HG02763 (cell line): ENCODE measurements around the gene TAGLN2.
"Not testable (repeated sequence)": the region's sequence is repeated elsewhere in the genome, so short reads cannot be mapped to it uniquely, and the experiment has no call there.

Experiments
- ATAC-seq: cut with Tn5 transposase; IDR thresholded peaks from one replicate; pipeline ENCODE4 v1.9.1; 2021; ENCODE audit warnings: mild to moderate bottlenecking, moderate library complexity; ENCODE audit not compliant: unreplicated experiment

TAGLN2 gene

DNA sequence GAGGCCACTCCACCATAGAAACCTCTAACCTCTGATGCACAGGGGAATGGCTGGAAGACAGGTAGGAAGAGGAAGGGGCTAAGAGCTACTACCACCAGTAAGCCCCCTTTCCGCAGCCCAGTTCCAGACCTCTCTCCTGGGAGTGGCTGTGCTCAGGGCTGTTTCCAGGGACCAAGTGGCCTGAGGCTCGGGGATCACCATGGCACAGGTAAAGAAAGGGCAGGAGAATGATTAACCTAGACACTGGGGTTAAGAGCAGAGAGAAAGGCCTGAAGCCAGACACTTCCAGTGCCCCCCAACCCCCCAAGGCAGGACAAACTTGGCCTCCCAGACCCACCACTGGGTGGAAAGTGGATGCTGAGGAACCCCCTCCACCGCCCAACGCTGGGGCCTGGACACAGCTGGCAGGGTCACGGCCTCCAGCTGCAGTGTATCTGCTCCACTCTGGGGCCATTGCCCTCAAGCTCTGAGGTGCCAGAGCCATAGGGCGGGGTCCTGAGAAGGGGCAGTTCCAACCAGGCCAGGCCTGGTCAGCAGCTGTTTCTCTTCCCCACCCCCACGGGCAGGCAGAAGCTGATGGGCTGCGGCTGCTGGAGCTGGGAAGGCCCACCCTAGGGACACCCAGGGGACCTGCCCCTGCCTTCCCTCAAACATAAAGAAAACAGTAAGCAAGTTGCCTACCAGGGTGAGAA lies 2.6 kb downstream of the TAGLN2 start:
- ATAC-seq = no peak

DNA sequence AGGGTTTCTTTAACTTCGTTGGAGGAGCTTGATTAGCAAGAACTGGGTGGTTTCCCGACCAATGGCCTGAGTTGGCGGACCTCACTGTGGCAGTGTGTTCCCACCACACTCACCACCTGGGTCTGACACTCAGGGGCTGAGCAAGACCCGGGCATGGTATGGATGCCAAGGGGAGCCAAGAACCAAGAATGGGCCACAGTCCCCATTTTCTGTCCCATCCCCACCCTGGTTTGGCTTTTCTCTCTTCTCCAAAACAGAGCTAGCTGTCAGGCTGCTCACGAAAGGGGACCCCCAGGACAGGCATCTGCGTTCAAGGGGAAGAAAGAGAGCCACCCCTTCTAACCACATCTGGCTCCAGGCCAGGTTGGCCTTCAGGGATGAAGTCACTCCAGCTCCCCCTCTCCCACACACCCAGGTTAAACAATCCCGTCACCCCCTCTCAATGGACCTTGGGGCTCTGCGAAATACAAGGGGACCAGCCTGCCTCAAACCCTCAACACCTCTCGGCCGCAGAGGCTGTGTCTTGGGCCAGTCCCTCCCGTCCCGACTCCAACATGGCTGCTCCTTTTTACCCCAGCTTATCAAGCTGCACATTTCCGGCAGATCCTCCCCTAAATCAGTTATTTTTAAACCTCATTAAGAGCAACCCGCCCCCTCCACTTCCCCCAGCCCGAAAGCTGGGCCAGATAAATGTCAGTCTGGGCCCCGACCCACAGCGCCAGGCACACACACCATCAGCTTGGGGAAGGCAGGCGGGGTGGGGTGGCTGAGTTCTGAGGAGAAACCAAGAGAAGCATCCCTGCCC lies 3.4 kb downstream of the TAGLN2 start:
- ATAC-seq = no peak

DNA sequence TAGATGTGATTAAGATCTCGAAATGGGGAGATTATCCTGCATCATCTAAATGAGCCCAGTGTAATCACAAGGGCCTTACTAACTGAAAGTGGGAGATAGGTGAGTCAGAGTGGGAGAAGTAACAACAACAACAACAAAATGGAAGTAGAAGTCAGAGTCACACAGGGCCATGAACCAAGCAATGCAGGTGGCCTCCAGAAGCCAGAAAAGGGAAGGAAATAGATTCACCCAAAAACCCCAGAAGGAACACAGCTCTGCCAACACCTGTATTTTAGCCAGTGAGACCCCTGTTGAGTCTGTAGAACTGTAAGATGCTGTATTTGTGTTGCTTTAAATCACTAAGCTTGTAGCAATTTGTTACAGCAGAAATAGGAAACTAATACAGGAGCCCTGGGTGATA lies 4.1 kb downstream of the TAGLN2 start:
- no peak for ATAC-seq

DNA sequence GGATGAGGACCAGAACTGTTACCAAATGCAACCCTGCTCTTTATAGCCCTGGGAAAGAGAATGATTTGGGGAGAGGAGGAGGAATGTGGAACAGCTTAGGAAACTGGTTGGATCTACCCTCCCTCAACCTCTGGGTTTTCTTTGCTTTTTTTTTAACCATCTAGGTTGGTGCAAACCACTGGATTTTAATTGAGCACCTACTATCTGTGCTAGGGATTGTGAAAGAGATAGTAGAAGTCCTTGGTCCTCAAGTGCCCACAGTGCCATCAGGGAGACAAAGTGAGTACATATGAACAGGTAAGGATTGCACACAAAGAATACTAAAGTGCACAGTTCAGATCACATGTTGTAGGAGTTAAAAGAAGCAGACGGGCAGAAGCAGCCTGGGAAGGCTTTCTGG lies 4.7 kb downstream of the TAGLN2 start:
- no peak for ATAC-seq

DNA sequence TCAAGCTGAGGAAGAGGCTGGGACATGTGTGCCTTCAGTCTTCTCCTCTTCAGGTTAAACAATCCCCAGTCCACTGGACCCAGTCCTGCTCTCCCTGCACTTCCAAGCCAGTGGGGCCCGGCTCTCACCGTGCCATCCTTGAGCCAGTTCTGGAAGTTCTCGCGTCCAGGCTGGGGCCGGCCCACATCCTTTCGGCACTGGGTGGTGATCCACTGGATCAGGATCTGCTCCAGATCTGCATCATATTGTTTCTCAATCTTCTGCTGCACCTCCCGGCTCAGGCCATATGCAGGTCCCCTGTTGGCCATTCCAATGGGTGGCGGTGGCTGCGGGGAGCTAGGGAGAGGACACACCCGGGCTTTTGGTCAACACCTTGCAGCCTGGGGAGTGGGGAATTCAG lies 5.1 kb downstream of the TAGLN2 start:
- no peak for ATAC-seq

DNA sequence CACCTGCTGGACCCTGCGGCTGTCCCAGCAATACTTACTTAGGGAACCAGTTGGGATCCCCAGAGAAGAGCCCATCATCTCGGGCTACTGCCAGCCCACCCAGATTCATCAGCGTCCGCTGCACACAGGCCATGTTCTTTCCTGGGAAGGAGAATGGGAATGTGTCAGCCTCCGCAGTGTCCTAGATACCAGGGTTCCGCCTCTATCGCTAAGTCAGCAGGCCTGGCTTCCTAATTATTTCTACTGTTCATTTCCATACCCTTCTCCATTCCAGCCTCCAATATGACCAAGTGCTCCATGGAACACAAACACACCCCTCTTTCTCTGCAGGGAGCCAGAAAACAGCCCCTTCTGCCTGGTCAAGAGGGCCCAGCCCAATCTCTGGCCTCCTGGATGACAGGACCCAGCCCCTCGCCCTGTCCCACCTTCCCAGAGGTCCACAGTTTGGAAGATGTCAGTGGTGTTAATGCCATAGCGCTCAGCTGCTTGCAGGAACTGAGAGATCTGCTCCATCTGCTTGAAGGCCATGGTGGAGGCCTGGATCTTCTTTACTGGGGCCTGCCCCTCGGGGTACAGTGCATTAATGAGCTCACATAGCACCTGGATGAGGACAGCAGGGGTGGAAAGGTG lies 6.0 kb downstream of the TAGLN2 start:
- no peak for ATAC-seq

DNA sequence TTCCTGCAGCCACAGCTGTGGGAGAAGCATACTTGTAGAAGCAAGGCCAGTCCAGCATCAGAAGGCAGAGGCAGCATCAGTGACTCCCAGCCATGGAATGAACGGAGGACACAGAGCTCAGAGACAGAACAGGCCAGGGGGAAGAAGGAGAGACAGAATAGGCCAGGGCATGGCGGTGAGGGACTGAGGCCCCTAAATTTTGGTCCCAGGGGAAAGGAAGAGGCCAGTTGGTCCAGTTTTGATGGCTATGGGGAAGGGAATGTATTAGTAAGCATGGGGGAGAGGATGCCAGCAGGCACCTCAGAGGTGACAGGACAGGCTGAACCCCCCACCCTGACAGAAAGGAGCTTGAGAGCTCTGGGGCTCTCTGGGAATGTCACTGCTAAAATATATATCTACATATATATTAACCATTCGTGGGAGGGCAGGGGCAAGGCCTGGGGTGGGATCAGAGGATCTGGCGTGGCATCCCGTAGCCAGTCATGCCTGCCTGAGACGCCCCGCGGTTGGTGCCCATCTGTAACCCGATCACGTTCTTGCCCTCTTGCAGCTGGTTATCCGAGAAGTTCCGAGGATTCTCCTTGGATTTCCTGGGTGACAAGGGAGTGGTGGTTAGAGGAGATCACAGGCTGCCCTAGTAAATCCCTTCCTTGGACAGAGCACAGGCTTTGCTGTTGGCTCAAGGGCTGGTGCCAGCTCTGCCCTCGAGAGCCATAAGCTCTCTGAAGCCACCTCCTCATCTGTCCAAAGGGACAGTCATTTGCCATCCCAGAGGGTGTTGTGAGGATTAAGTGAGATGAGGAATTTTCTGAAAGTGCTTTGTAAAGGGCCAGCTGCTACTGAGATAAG lies 6.7 kb downstream of the TAGLN2 start:
- ATAC-seq = no peak

DNA sequence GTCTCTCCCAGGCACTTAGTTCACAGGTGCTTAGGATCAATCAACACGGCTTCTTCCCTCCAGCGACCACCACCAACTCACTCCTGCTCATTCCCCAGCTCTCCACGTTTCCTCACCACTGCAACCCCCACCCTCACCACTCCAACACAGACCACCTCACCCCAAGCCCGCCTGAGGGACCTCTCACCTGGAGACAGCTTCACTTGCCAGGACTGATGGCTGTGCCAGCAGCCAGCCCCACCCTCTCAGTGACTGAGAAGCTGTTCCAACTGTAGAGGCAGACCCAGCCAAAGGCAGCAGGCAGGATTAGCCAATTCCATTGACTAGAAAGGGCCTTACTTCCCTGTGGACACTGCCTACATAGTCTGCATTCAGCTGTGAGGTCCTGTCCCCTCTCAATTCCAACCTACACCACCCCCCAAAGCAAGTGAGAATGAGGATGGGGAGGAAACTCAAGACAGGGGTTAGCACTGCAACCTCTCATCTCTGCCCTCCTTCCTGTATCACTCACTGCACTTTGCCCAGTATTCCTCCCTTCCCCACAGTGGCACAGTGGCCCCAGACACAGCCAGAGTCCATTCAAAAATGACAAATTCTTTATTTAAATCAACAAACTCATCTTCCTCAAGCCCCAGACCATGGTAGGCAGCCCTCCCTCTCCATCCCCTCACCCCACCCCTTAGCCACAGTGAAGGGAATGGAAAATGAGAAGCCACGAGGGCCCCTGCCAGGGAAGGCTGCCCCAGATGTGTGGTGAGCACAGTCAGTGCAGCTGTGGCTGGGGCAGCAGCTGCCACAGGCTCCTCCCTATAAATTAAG lies 7.6 kb downstream of the TAGLN2 start:
- no peak for ATAC-seq

DNA sequence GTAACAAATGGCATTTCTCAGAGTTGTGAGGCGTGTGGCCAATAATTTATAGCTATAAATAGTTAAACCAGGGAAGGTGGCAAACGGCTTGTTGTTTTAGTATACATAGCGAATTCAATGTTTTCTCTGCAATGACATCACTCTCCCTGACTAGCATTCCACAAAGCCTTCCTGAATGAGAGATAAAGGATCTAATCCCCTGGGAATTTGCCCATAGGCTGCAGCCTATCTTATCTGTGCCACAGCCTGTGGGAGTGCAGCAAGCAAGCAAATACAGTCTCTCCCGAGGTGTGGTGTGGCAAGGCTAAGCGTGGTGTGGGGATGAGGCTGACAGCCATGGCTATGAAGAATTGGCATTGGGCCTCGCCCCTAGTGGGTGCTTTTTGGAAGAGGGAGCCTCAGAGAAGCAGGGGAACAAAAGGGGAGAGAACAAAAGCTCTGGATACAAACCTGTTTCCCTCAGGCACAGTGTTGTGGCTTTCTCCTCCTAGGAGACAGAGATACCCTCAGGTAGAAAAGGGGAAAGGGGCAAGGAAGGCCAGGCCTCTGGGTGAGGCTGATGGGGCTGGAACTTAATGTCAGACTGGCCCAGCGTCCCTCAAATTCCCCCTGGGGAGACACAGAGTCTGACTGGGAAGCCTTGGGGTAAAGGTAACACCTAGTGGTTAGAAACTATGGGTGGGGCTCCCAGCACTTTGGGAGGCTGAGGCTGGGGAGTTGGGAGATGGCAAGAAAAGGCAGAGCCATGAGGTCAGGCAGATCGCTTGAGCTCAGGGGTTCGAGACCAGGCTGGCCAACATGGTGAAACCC lies 8.9 kb downstream of the TAGLN2 start:
- ATAC-seq = no peak

DNA sequence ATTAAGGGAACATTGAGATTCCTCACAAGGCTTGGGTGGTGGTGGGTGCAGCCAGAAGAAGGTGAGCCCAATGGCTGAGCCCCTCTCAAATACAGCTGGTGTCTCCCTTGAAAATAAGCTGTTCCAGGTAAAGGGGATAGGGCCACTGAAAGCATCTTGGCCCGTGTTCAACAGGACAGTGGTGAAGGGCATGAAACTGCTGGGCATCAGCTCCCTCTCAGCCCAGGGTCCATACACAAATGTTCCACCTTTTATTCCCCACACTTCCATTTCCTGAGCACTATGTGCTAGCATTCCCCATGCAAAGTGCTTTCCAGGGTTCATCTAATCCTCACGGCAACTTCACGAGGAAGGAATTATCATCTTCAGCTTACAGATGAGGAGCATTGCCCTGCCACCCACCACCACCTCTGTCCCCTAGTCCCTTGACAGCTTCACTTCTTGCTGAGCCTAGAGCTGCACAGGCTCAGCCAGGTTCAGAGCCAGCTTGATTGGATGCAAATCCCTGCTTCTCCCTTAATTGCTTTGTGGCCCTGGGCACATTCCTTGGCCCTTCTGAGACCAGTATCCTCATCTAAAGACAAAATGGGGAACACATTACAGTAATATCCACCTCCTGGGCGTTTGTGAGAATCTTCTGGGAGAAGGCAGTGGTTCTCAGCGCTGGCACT lies 9.6 kb downstream of the TAGLN2 start:
- ATAC-seq = no peak

DNA sequence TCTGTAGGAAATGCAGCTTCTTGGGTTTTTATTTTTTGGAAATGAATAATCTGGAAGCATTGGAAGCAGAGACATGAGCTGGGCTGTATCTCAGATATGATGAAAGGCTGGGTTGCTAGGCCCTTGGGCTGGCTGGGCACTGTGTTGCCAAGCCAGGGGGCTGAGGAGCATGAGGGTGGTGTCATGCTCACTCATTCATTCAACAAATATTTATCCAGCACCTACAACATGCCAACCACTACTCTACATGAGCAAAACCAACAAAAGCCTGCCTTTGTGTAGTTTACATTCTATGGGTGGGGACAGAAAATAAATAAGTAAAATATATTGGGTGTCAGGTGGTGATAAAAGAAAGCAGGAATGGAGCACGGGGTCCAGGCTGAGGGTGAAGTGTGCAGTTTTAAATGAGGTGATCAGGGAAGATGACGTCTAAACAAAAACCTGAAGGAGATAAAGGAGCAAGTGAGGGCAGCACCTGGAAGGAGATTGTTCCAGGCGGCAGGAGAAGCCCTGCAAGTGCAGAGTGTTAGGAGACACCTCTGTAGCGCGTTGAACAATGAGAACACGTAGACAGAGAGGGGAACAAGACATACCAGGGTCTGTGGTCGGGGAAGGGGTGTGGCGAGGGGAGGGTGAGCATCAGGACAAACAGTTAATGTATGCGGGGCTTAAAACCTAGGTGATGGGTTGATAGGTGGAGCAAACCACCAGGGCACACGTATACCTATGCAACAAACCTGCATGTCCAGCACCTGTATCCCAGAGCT lies 10.9 kb downstream of the TAGLN2 start:
- ATAC-seq = no peak

DNA sequence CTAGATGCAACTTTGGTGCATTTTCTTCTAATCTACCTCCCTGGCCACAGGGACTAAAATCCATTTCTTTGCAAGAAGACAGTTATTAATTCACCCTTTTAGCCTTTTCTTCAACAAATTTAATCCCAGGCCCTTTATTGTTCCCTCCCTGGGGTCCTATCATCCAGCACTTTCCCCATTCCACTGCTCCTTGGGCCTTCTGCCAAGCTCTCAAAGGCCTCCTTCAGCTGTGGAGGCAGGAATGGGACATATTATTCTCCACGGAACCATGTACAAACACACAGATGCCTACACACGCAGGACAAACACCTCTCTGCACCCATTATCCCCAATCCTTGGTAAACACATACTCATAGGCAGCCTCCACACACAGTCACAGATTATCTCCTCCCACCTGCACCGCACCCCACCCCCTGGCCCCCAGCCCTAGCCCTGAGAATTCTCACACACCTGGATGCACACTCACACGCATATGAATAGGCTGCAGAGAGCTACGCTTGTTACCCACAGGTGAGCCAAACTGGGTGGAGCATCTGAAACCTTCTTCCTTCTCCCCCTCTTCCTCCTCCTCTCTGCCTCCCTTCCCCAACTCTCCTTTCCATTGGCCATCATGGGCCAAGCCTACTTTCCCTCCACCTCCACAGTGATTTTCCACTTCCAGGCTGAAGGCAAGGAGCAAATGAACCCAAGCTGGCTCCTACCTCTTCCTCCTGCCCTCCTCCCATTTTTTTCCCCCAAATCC lies 11.7 kb downstream of the TAGLN2 start:
- ATAC-seq = no peak

DNA sequence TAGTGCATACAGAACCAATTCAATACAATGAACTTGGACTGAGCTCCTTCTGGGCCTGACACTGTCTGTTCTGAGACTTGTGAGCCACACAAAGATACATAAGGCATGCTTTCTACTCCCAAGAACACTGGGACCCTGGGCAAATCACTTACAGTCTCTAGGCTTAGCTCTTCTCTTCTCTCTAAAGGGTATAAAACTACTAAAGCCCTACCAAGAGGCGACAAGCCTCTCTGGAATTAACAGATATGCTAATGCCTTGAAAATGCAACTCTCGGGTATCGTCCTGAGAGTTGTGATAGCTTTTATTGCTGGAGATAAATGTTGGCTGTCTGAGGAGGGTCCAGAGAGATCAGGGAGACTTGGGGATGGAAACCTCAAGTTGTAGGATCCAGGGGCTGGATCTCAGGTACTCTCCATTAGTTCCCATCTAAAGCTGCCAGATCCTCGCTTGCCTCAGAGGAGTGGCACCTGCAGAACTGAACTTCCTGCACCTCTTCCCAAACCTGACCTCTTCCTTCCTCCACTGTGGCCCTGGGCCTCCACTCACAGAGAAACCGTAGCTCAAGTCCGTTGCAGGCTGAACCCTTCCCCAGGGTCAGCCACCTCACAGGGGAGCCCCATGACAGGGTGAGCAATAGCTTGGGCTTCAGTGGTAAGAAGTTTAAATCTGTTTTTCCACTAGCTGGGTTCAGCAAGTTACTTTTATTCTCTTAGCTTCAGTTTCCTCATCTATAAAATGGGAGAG lies 13.8 kb downstream of the TAGLN2 start:
- ATAC-seq = no peak

DNA sequence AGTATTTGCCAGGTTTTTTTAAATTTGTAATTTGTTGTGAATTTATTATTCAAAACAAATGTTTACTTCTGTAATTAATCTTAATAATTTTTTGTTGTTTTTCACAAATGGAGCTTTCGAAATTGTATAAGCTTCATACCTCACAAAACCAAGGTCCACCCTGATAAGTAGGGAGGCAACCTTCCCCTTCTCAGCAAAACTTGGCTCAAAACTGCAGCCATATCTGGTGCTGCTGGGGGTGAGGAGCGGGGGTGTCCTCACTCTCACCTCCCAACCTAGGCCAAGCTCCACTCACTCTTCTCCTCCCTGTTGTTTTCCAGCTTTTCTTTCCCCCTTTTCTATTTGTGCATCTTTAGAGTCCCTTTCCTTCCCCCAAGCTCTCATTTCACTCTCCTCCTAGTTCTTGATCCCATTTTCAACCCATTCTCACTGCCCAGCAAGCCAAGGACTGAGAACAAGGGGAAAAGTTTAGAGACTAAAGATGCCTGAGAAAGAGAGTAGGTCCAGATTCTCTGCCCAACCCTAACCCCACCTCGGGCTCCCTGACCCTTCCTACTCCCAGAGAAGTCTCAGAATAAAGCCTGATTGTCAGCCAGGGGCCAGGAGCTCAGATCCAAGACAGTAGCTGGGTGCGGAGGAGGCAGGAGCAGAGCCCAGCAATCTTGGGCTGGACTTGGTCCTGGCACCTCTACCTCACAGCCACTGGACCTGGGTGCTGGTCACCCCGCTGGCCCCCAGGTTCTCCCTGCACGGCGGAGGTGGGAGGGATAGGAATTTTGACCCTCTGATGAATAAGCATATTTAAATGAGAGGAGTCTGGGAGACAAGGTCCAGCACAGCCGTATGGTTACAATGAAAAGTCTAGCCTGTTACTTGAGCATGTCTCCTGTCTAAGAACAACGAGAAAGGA lies 17.0 kb downstream of the TAGLN2 start:
- no peak for ATAC-seq

DNA sequence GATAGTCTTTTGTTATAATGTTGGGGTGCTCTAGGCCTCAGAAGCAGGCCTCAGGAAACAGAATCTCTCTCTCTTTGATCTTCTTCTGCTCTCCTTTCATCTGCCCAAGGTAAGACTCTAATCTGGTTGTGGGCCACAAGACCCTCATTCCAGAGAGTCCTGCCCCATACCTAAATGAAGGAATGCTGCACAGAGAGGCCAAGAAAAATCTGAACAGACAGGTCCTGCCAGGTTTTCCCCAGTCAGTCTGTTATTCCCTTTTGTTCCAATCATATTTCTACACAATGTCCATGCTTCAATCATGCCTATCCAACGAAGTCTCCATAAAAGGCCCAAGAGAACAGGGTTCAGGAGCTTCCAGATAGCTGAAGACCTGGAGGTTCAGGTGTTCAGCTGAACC lies 18.3 kb downstream of the TAGLN2 start:
- ATAC-seq = no peak

DNA sequence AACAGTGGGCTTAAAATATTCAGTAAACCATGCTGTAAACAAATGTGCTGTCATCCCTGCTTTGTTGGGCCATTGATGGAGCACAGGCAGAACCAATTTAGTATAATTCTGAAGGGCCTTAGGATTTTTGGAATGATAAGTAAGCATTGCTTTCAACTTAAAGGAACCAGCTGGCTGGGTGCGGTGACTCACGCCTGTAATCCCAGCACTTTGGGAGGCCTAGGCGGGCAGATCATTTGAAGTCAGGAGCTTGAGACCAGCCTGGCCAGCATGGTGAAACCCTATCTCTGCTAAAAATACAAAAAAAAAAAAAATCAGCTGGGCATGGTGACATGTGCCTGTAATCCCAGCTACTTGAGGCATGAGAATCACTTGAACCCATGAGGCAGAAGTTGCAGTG lies 21.3 kb downstream of the TAGLN2 start:
- not testable (repeated sequence) for ATAC-seq
